H1 (cell line): Measurements from ENCODE around the gene KHDC4. TPM values are rescaled to one million over a fixed set of nuclear protein-coding genes. Genes with fewer than 3 reads are reported as not detected.

ENCODE experiments used
- CTCF ChIA-PET: fragments of 300-600 bp; sonication (Branson Sonifier 250); formaldehyde crosslinking; loops from one replicate; lab custom pipeline; 2021; ENCODE audit not compliant: partially characterized antibody; lab: Charles Lee
- POLR2A ChIA-PET: fragments of 300-600 bp; sonication (Branson Sonifier 250); formaldehyde crosslinking; loops from one replicate; lab custom pipeline; 2021; ENCODE audit warnings: inconsistent platforms; ENCODE audit not compliant: partially characterized antibody; lab: Charles Lee
- DNase-seq, 2 experiments: peaks; one replicate each; pipeline versions ENCODE4 v3.0.0 to v3.0.0-alpha.2; 2010 to 2022; ENCODE audit warnings: low spot score in 2 of 2, low read depth in 1 of 2, mixed read lengths in 1 of 2
- FAIRE-seq: peaks from 2 replicates; lab custom pipeline; 2011; peaks lifted over from hg19 to GRCh38; lab: Jason Lieb, UNC
- H2AFZ ChIP-seq: 2 replicates; pipeline ENCODE4 v1.8.1; 2012; ENCODE audit warnings: low read length, inconsistent platforms
- H2AK5ac ChIP-seq: 2 replicates; pipeline ENCODE4 v1.6.1; 2013; ENCODE audit warnings: low read depth, low read length
- H2BK120ac ChIP-seq: replicated peaks from 2 replicates; pipeline ENCODE3; 2013; ENCODE audit warnings: low read depth, low read length, inconsistent platforms
- H2BK12ac ChIP-seq: 2 replicates; pipeline ENCODE4 v1.6.1; 2013; ENCODE audit warnings: low read depth, low read length
- H2BK15ac ChIP-seq: 2 replicates; pipeline ENCODE4 v1.6.1; 2013; ENCODE audit warnings: low read length
- H2BK20ac ChIP-seq: 2 replicates; pipeline ENCODE4 v1.6.1; 2013; ENCODE audit warnings: low read length
- H2BK5ac ChIP-seq: 2 replicates; pipeline ENCODE4 v1.6.1; 2013; ENCODE audit warnings: low read depth, low read length
- H3K14ac ChIP-seq: 2 replicates; pipeline ENCODE4 v1.6.1; 2013; ENCODE audit warnings: inconsistent platforms; ENCODE audit not compliant: insufficient read length
- H3K18ac ChIP-seq: 2 replicates; pipeline ENCODE4 v1.6.1; 2013; ENCODE audit warnings: low read length; ENCODE audit errors: extremely low read depth
- H3K23ac ChIP-seq: 2 replicates; pipeline ENCODE4 v1.6.1; 2013; ENCODE audit warnings: inconsistent platforms; ENCODE audit not compliant: insufficient read length
- H3K23me2 ChIP-seq: 2 replicates; pipeline ENCODE4 v1.6.1; 2013; ENCODE audit warnings: low read depth, low read length
- H3K27ac ChIP-seq: 2 replicates; pipeline ENCODE4 v1.6.1; 2011; ENCODE audit warnings: low read depth, low read length, inconsistent platforms
- H3K27me3 ChIP-seq, 4 experiments: replicated peaks in 1 of 4; 1 replicate in 1 of 4; 2 replicates in 3 of 4; pipeline versions ENCODE4 v1.6.1 to v1.8.1; 2011 to 2013; ENCODE audit warnings: low read length in 3 of 4, mild to moderate bottlenecking in 3 of 4, inconsistent platforms in 2 of 4, mixed read lengths in 2 of 4, moderate library complexity in 1 of 4; ENCODE audit not compliant: control insufficient read depth in 3 of 4, insufficient read depth in 3 of 4; ENCODE audit errors: extremely low read depth in 1 of 4
- H3K36me3 ChIP-seq, 4 experiments: 2 replicates each; pipeline versions ENCODE4 v1.6.1 to v1.8.1; 2011 to 2013; ENCODE audit warnings: mild to moderate bottlenecking in 4 of 4, low read length in 3 of 4, moderate library complexity in 2 of 4, control low read depth in 1 of 4, inconsistent platforms in 1 of 4; ENCODE audit not compliant: insufficient read depth in 4 of 4, control insufficient read depth in 2 of 4
- H3K4ac ChIP-seq: replicated peaks from 2 replicates; pipeline ENCODE3; 2013; ENCODE audit warnings: low read length, low read depth, mixed read lengths, inconsistent platforms; ENCODE audit not compliant: insufficient read length
- H3K4me1 ChIP-seq, 4 experiments: replicated peaks in 1 of 4; 1 replicate in 1 of 4; 2 replicates in 3 of 4; pipeline versions ENCODE4 v1.6.1 to v1.8.1; 2011 to 2013; ENCODE audit warnings: low read length in 3 of 4, inconsistent platforms in 2 of 4, mixed read lengths in 1 of 4; ENCODE audit not compliant: insufficient read depth in 4 of 4, control insufficient read depth in 3 of 4
- H3K4me2 ChIP-seq, 2 experiments: 2 replicates each; pipeline versions ENCODE4 v1.6.1 to v1.8.1; 2011 to 2013; ENCODE audit warnings: low read depth in 2 of 2, low read length in 2 of 2, control low read depth in 1 of 2, inconsistent platforms in 1 of 2, mild to moderate bottlenecking in 1 of 2; ENCODE audit not compliant: insufficient read depth in 1 of 2
- H3K4me3 ChIP-seq, 4 experiments: fragments of 200-600, 300-600 bp in 1 of 4; sonication (generic), shearing (Covaris generic), sonication (Bioruptor Twin) in 1 of 4; 2 replicates each; pipeline versions ENCODE4 v1.5.1 to v1.8.1; 2011 to 2016; ENCODE audit warnings: low read length in 4 of 4, low read depth in 3 of 4, control low read depth in 2 of 4, inconsistent platforms in 2 of 4, mild to moderate bottlenecking in 2 of 4, mixed read lengths in 1 of 4, moderate library complexity in 1 of 4; ENCODE audit not compliant: insufficient read depth in 2 of 4; ENCODE audit errors: extremely low read depth in 1 of 4
- H3K56ac ChIP-seq: replicated peaks from 2 replicates; pipeline ENCODE3; 2013; ENCODE audit warnings: low read depth, mild to moderate bottlenecking, mixed read lengths, low read length, inconsistent platforms; ENCODE audit not compliant: insufficient read length
- H3K79me1 ChIP-seq: 2 replicates; pipeline ENCODE4 v1.6.1; 2013; ENCODE audit warnings: low read depth, low read length, control low read depth
- H3K79me2 ChIP-seq, 2 experiments: 2 replicates each; pipeline versions ENCODE4 v1.6.1 to v1.8.1; 2012 to 2013; ENCODE audit warnings: low read length in 2 of 2, mild to moderate bottlenecking in 2 of 2, inconsistent platforms in 1 of 2; ENCODE audit not compliant: insufficient read depth in 2 of 2, control insufficient read depth in 1 of 2
- H3K9ac ChIP-seq, 4 experiments: replicated peaks in 1 of 4; 1 replicate in 1 of 4; 2 replicates in 3 of 4; pipeline versions ENCODE4 v1.6.1 to v1.8.1; 2011 to 2013; ENCODE audit warnings: low read depth in 3 of 4, low read length in 3 of 4, control low read depth in 2 of 4, mild to moderate bottlenecking in 2 of 4, moderate library complexity in 2 of 4, inconsistent platforms in 1 of 4; ENCODE audit errors: extremely low read depth in 1 of 4
- H3K9me3 ChIP-seq, 2 experiments: 2 replicates each; pipeline versions ENCODE4 v1.6.1 to v1.8.1; 2012 to 2013; ENCODE audit warnings: mild to moderate bottlenecking in 2 of 2, moderate library complexity in 2 of 2, control low read depth in 1 of 2, inconsistent platforms in 1 of 2, low read depth in 1 of 2, low read length in 1 of 2, mixed read lengths in 1 of 2; ENCODE audit not compliant: insufficient read depth in 2 of 2
- H4K20me1 ChIP-seq, 2 experiments: replicated peaks in 1 of 2; 2 replicates each; pipeline versions ENCODE3 to v1.8.1; 2011 to 2013; ENCODE audit warnings: inconsistent platforms in 2 of 2, low read length in 2 of 2, mild to moderate bottlenecking in 1 of 2; ENCODE audit not compliant: insufficient read depth in 2 of 2, control insufficient read depth in 1 of 2
- H4K5ac ChIP-seq: 2 replicates; pipeline ENCODE4 v1.6.1; 2013; ENCODE audit warnings: low read length, low read depth, mixed read lengths, inconsistent platforms; ENCODE audit not compliant: insufficient read length
- H4K8ac ChIP-seq: 2 replicates; pipeline ENCODE4 v1.8.0; 2013; ENCODE audit warnings: mild to moderate bottlenecking, moderate library complexity, low read length, inconsistent platforms; ENCODE audit not compliant: insufficient read depth; ENCODE audit errors: extremely low read depth
- H4K91ac ChIP-seq: replicated peaks from 2 replicates; pipeline ENCODE3; 2013; ENCODE audit warnings: low read length, mixed read lengths, inconsistent platforms; ENCODE audit not compliant: insufficient read length
- ASH2L ChIP-seq: fragments of 200-600, 300-600 bp; sonication (generic); IDR thresholded peaks from one replicate; pipeline ENCODE4 v1.7.1; 2017; ENCODE audit warnings: low read length
- FOSL1 ChIP-seq: IDR thresholded peaks from 2 replicates; pipeline ENCODE4 v1.6.1; 2011; ENCODE audit warnings: mild to moderate bottlenecking, low read depth, low read length, moderate library complexity; ENCODE audit not compliant: insufficient read depth
- HDAC6 ChIP-seq: IDR thresholded peaks from one replicate; pipeline ENCODE4 v1.7.1; 2012; ENCODE audit warnings: low read depth, mild to moderate bottlenecking, inconsistent platforms, low read length, moderate library complexity
- KDM1A ChIP-seq: fragments of 200-600, 300-600 bp; sonication (generic); IDR thresholded peaks from 2 replicates; pipeline ENCODE4 v1.7.1; 2016; ENCODE audit warnings: mild to moderate bottlenecking, low read length, borderline replicate concordance
- KDM4A ChIP-seq: IDR thresholded peaks from one replicate; pipeline ENCODE4 v1.7.1; 2012; ENCODE audit warnings: low read depth, mild to moderate bottlenecking, moderate library complexity, low read length, inconsistent platforms; ENCODE audit not compliant: severe bottlenecking
- MAFK ChIP-seq: IDR thresholded peaks from 2 replicates; pipeline ENCODE4 v1.6.1; 2012; ENCODE audit warnings: low read depth, mild to moderate bottlenecking, improper control_type of control experiment, low read length
- NRF1 ChIP-seq: IDR thresholded peaks from 2 replicates; pipeline ENCODE4 v1.6.1; 2011; ENCODE audit warnings: mild to moderate bottlenecking, low read depth, low read length, improper control_type of control experiment
- POLR2AphosphoS5 ChIP-seq: IDR thresholded peaks from 2 replicates; pipeline ENCODE4 v1.6.1; 2011; ENCODE audit warnings: low read depth, low read length
- POU5F1 ChIP-seq: IDR thresholded peaks from 2 replicates; pipeline ENCODE4 v1.6.1; 2011; ENCODE audit warnings: low read depth, mild to moderate bottlenecking, low read length, moderate library complexity
- RAD21 ChIP-seq, 2 experiments: IDR thresholded peaks in 1 of 2; conservative IDR thresholded peaks in 1 of 2; 2 replicates each; pipeline ENCODE4 v1.6.1; 2011; ENCODE audit warnings: low read depth in 2 of 2, low read length in 2 of 2, improper control_type of control experiment in 1 of 2, inconsistent platforms in 1 of 2, mild to moderate bottlenecking in 1 of 2, moderate library complexity in 1 of 2
- SAP30 ChIP-seq: fragments of 300-600 bp; sonication (generic); IDR thresholded peaks from 2 replicates; pipeline ENCODE4 v1.7.1; 2012; ENCODE audit warnings: low read length, moderate library complexity, mild to moderate bottlenecking, inconsistent platforms; ENCODE audit not compliant: insufficient read depth, insufficient replicate concordance
- SIRT6 ChIP-seq: IDR thresholded peaks from one replicate; pipeline ENCODE4 v1.7.1; 2012; ENCODE audit warnings: low read length, inconsistent platforms
- SUZ12 ChIP-seq: fragments of 200-600 bp; sonication (generic); IDR thresholded peaks from 2 replicates; pipeline ENCODE4 v1.6.1; 2012; ENCODE audit warnings: mild to moderate bottlenecking, inconsistent platforms, low read length, moderate library complexity, mixed read lengths
- TCF12 ChIP-seq: IDR thresholded peaks from 2 replicates; pipeline ENCODE4 v1.6.1; 2011; ENCODE audit warnings: low read depth, mild to moderate bottlenecking, low read length
- ZNF274 ChIP-seq: IDR thresholded peaks from 2 replicates; pipeline ENCODE4 v1.7.0; 2012; ENCODE audit warnings: low read length, borderline replicate concordance; ENCODE audit errors: extremely low read depth
- whole genome bisulfite sequencing, 2 experiments: shearing (Covaris generic) in 1 of 2; methylation state at CpG; one replicate each; pipeline versions ENCODE4 v1.1.6 to v1.1.7; 2013 to 2015; ENCODE audit warnings: low lambda C conversion rate in 2 of 2, mixed read lengths in 2 of 2, inconsistent platforms in 1 of 2, low coverage in 1 of 2, missing lambda C conversion rate in 1 of 2; ENCODE audit not compliant: insufficient replicate concordance in 2 of 2, insufficient coverage in 1 of 2, insufficient read length in 1 of 2; ENCODE audit errors: extremely low coverage in 1 of 2, missing lambda C conversion rate in 1 of 2; 5-methylcytosine and 5-hydroxymethylcytosine counted together
- polyA plus RNA-seq, 7 experiments: library from polyadenylated mRNA; depleted of rRNA in 3 of 7; stranded (reverse) in 5 of 7; unstranded in 2 of 7; fragments of >200 nt in 5 of 7; fragments of 200-250 nt in 2 of 7; gene quantifications; 1 replicate in 5 of 7; 2 replicates in 1 of 7; 4 replicates in 1 of 7; pipeline versions ENCODE4 v1.2.1 to v1.2.3, GENCODE V29; 2011 to 2013; ENCODE audit warnings: missing spikeins in 2 of 7, mixed read lengths in 2 of 7
- total RNA-seq: library from RNA; stranded (reverse); fragmentation: NEBNext Ultra II Directional; extraction: Animal tissue kit (Norgen Biotek cat#: 25700); gene quantifications from 2 replicates; pipeline ENCODE4 v1.2.1, GENCODE V29; 2021

Gene KHDC4
- total and polyA plus RNA-seq, 2 of the 8 experiments (the other 6 are each of a cell fraction or from before 2014, with no cell fraction given), result 56.6 to 81.1 TPM

DNA sequence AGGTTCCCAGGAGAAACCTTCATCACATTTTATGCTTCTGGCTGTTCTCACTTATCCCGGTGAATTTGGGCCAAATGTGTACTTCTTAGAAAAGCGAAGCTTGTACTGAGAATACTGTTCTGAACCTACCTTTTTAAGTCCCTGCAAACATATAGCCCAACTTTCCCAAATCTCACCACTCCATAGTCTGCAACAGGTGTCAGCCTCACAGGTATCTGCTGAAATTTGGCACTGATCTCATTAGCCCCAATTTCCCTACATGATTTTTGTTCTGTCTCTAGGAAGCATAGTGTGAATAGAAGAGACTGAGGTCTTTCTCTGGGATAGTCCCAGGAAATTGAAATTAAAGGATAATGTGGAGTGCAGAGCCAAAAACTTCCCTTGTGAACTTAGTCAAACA, 34.5 kb downstream of the KHDC4 start:
- DNase-seq (no peak), FAIRE-seq (no peak)
- H3K4me2 ChIP-seq, result no peak overlapping the region
- no peaks in the 10 kb centered on the region for H3K27me3 ChIP-seq
- H3K9ac ChIP-seq, result no peak overlapping the region
- no peaks in the 10 kb centered on the region for H3K4me1 ChIP-seq
- no peak overlapping the region for H4K8ac ChIP-seq
- no peak overlapping the region for H2BK5ac ChIP-seq
- H4K91ac ChIP-seq, result no peak overlapping the region
- H4K20me1 ChIP-seq, result no peaks in the 10 kb centered on the region
- no peak overlapping the region for H2AK5ac ChIP-seq
- no peak overlapping the region for H3K4me3 ChIP-seq
- no peak overlapping the region for H3K56ac ChIP-seq
- H3K27ac ChIP-seq, result no peak overlapping the region
- H3K14ac ChIP-seq, result no peak overlapping the region
- H3K9me3 ChIP-seq, result no peaks in the 10 kb centered on the region
- H4K5ac ChIP-seq, result no peak overlapping the region
- POLR2A ChIA-PET, result interaction anchor here (1.1 to 1.3 kb wide), 3 partner anchors 11 to 14 kb away, joined by 3 to 4 read pairs (median 4); no protein-coding TSS in a partner anchor
- H2BK20ac ChIP-seq, result no peak overlapping the region
- H2BK12ac ChIP-seq, result no peak overlapping the region
- H2AFZ ChIP-seq, result no peak overlapping the region
- no peak overlapping the region for H3K4ac ChIP-seq
- no peaks in the 10 kb centered on the region for H3K23me2 ChIP-seq
- no peak overlapping the region for H2BK120ac ChIP-seq
- H3K36me3 ChIP-seq, result peaks cover 16 to 57% (median 35%) of the 10 kb centered on the region in 4 experiments
- no peaks in the 10 kb centered on the region for H3K79me1 ChIP-seq
- 95% methylated on average over 2 of the region's 2 CpGs; no CpG with 5 or more reads in 1 of the 2 experiments for WGBS, 2 experiments
- H2BK15ac ChIP-seq, result no peak overlapping the region
- H3K18ac ChIP-seq, result no peak overlapping the region
- CTCF ChIA-PET, result interaction anchor here (0.6 to 0.7 kb wide), 2 partner anchors 43 to 1073 kb away, joined by 3 read pairs; no protein-coding TSS in a partner anchor
- no peak overlapping the region for H3K23ac ChIP-seq
- no peaks in the 10 kb centered on the region for H3K79me2 ChIP-seq
- TF ChIP-seq SUZ12 (no peak), ZNF274 (no peak), POU5F1 (no peak), NRF1 (no peak), RAD21 (IDR thresholded peaks at IDR 0.05 in 1 of 2, conservative IDR thresholded peaks at IDR 0.05 in 1 of 2; ENCODE audit: low read depth in 2 of 2, low read length in 2 of 2) (no peak), MAFK (no peak), ASH2L (no peak), TCF12 (no peak), POLR2AphosphoS5 (no peak), KDM4A (no peak), HDAC6 (no peak), SIRT6 (no peak), KDM1A (no peak), FOSL1 (no peak), SAP30 (no peak)
